Subcutaneous abdominal adipose tissue (tissue), 5 donors: ENCODE data around the gene TBL1X.

ENCODE experiments used
- H3K27ac ChIP-seq: one replicate; pipeline ENCODE4 v1.7.0; 2013; ENCODE audit warnings: low read depth, mild to moderate bottlenecking, inconsistent platforms, low read length, moderate library complexity
- H3K27me3 ChIP-seq, 5 donors: one replicate each; pipeline ENCODE4 v1.7.0; 2013; ENCODE audit warnings: low read length in 5 of 5, inconsistent platforms in 1 of 5; ENCODE audit not compliant: control insufficient read depth in 5 of 5, insufficient read depth in 4 of 5
- H3K36me3 ChIP-seq, 5 donors: one replicate each; pipeline ENCODE4 v1.7.0; 2013; ENCODE audit warnings: low read length in 5 of 5; ENCODE audit not compliant: control insufficient read depth in 5 of 5, insufficient read depth in 5 of 5
- H3K4me1 ChIP-seq, 5 donors: one replicate each; pipeline ENCODE4 v1.7.0; 2013; ENCODE audit warnings: low read length in 5 of 5, mild to moderate bottlenecking in 3 of 5, moderate library complexity in 1 of 5; ENCODE audit not compliant: control insufficient read depth in 5 of 5, insufficient read depth in 5 of 5
- H3K4me3 ChIP-seq, 5 donors: one replicate each; pipeline ENCODE4 v1.7.0; 2013; ENCODE audit warnings: low read length in 5 of 5, low read depth in 1 of 5
- H3K9ac ChIP-seq, 5 donors: one replicate each; pipeline ENCODE4 v1.7.0; 2013; ENCODE audit warnings: low read length in 5 of 5, mild to moderate bottlenecking in 4 of 5, moderate library complexity in 3 of 5
- H3K9me3 ChIP-seq, 5 donors: one replicate each; pipeline ENCODE4 v1.7.0; 2013; ENCODE audit warnings: low read length in 5 of 5; ENCODE audit not compliant: control insufficient read depth in 5 of 5
- donor health status: healthy.
- donor health status: healthy.
- donor health status: healthy.
- donor health status: healthy.
- donor health status: healthy.

The TBL1X gene

GRCh38 chrX:9708923-9709553, 244.2 kb downstream of the TBL1X start:
- no peak overlapping the region for H3K9ac ChIP-seq
- no peaks in the 10 kb centered on the region for H3K4me1 ChIP-seq
- no peaks in the 10 kb centered on the region for H3K27me3 ChIP-seq
- peaks cover 0 to 35% (median 22%) of the 10 kb centered on the region in 5 donors for H3K36me3 ChIP-seq
- no peak overlapping the region for H3K4me3 ChIP-seq
- no peak overlapping the region for H3K27ac ChIP-seq
- H3K9me3 ChIP-seq = peaks cover 0 to 10% (median 7%) of the 10 kb centered on the region in 5 donors

- Histone ChIP-seq H3K36me3 (peaks cover 0 to 42% (median 32%) of the 10 kb centered on the region in 5 donors), H3K9ac (no peak overlapping the region), H3K9me3 (peaks cover 0 to 5% (median under 1%) of the 10 kb centered on the region in 5 donors), H3K27ac (no peak overlapping the region), H3K4me3 (no peak overlapping the region), H3K27me3 (no peaks in the 10 kb centered on the region), H3K4me1 (no peaks in the 10 kb centered on the region)
Observed at GRCh38 chrX:9710332-9710731, 245.5 kb downstream of the TBL1X start.

- no peak overlapping the region for H3K27ac ChIP-seq
- H3K4me3 ChIP-seq = no peak overlapping the region
- H3K9me3 ChIP-seq = peaks cover 0 to 14% (median 7%) of the 10 kb centered on the region in 5 donors
- no peak overlapping the region for H3K9ac ChIP-seq
- H3K27me3 ChIP-seq = no peaks in the 10 kb centered on the region
- H3K4me1 ChIP-seq = no peaks in the 10 kb centered on the region
- peaks cover 0 to 57% (median 40%) of the 10 kb centered on the region in 5 donors for H3K36me3 ChIP-seq
Observed at GRCh38 chrX:9717376-9717775, 252.5 kb downstream of the TBL1X start.

GRCh38 chrX:9724711-9725110, 259.9 kb downstream of the TBL1X start:
- H3K27ac ChIP-seq = no peak overlapping the region
- H3K4me3 ChIP-seq = no peak overlapping the region
- H3K9ac ChIP-seq = no peak overlapping the region
- peaks cover 0 to 13% (median 4%) of the 10 kb centered on the region in 5 donors for H3K27me3 ChIP-seq
- peaks cover 0 to 6% (median 0%) of the 10 kb centered on the region in 5 donors for H3K36me3 ChIP-seq
- H3K4me1 ChIP-seq = no peaks in the 10 kb centered on the region
- H3K9me3 ChIP-seq = peaks cover 5 to 47% (median 32%) of the 10 kb centered on the region in 5 donors

- Histone ChIP-seq H3K9me3 (peaks cover 8 to 37% (median 18%) of the 10 kb centered on the region in 5 donors), H3K4me3 (no peak overlapping the region)
Observed at GRCh38 chrX:9728261-9728660, 263.4 kb downstream of the TBL1X start.

GRCh38 chrX:9729171-9729885, 264.5 kb downstream of the TBL1X start:
- Histone ChIP-seq H3K27ac (no peak overlapping the region), H3K36me3 (no peaks in the 10 kb centered on the region), H3K4me3 (no peak overlapping the region), H3K9ac (no peak overlapping the region), H3K9me3 (peaks cover 8 to 37% (median 17%) of the 10 kb centered on the region in 5 donors), H3K27me3 (peaks cover 4 to 27% (median 7%) of the 10 kb centered on the region in 5 donors), H3K4me1 (peaks cover 0 to 12% (median 0%) of the 10 kb centered on the region in 5 donors)

More at GRCh38 chrX:9728261-9728660, 263.4 kb downstream of the TBL1X start:
- Histone ChIP-seq H3K27me3 (peaks cover 4 to 25% (median 6%) of the 10 kb centered on the region in 5 donors), H3K27ac (no peak overlapping the region), H3K4me1 (peaks cover 0 to 8% (median 0%) of the 10 kb centered on the region in 5 donors), H3K9ac (no peak overlapping the region), H3K36me3 (no peaks in the 10 kb centered on the region)

GRCh38 chrX:9730078-9730477, 265.2 kb downstream of the TBL1X start:
- Histone ChIP-seq H3K9me3 (peaks cover 8 to 36% (median 17%) of the 10 kb centered on the region in 5 donors), H3K9ac (no peak overlapping the region), H3K4me3 (no peak overlapping the region), H3K4me1 (peaks cover 0 to 12% (median 0%) of the 10 kb centered on the region in 5 donors), H3K36me3 (no peaks in the 10 kb centered on the region), H3K27me3 (peaks cover 4 to 27% (median 8%) of the 10 kb centered on the region in 5 donors), H3K27ac (no peak overlapping the region)

- Histone ChIP-seq H3K27ac (no peak overlapping the region), H3K9ac (no peak overlapping the region), H3K9me3 (peaks cover 8 to 34% (median 17%) of the 10 kb centered on the region in 5 donors), H3K27me3 (peaks cover 4 to 27% (median 8%) of the 10 kb centered on the region in 5 donors), H3K36me3 (no peaks in the 10 kb centered on the region), H3K4me3 (no peak overlapping the region), H3K4me1 (peaks cover 0 to 12% (median 0%) of the 10 kb centered on the region in 5 donors)
Observed at GRCh38 chrX:9730752-9731151, 265.9 kb downstream of the TBL1X start.

GRCh38 chrX:9737363-9737762, 272.5 kb downstream of the TBL1X start:
- H3K27ac ChIP-seq = no peak overlapping the region
- H3K4me1 ChIP-seq = peaks cover 0 to 9% (median 0%) of the 10 kb centered on the region in 5 donors
- no peak overlapping the region for H3K9ac ChIP-seq
- H3K4me3 ChIP-seq = no peak overlapping the region
- H3K9me3 ChIP-seq = peaks cover 0 to 6% (median 0%) of the 10 kb centered on the region in 5 donors
- peaks cover 4 to 25% (median 11%) of the 10 kb centered on the region in 5 donors for H3K27me3 ChIP-seq
- H3K36me3 ChIP-seq = no peaks in the 10 kb centered on the region

- H3K9me3 ChIP-seq = peaks cover 0 to 5% (median 0%) of the 10 kb centered on the region in 5 donors
- peaks cover 0 to 5% (median 0%) of the 10 kb centered on the region in 5 donors for H3K4me1 ChIP-seq
- H3K27ac ChIP-seq = no peak overlapping the region
- no peaks in the 10 kb centered on the region for H3K36me3 ChIP-seq
- peaks cover 4 to 25% (median 10%) of the 10 kb centered on the region in 5 donors for H3K27me3 ChIP-seq
- no peak overlapping the region for H3K4me3 ChIP-seq
- no peak overlapping the region for H3K9ac ChIP-seq
Observed at GRCh38 chrX:9738151-9738550, 273.3 kb downstream of the TBL1X start.
